Stimulated activated CD4-positive, alpha-beta T cell treated with anti-CD3 and anti-CD28 coated beads, Interleukin-1b, Interleukin-23, amount 100 ng/mL, for 48 hours (primary cell): Measurements from ENCODE around the gene FOXO1.
"Not testable (repeated sequence)": the region's sequence is repeated elsewhere in the genome, so short reads cannot be mapped to it uniquely, and the experiment has no call there.

Experiments used
- DNase-seq: peaks from one replicate; pipeline ENCODE4 v3.0.0-alpha.2; 2020

Gene FOXO1

DNA sequence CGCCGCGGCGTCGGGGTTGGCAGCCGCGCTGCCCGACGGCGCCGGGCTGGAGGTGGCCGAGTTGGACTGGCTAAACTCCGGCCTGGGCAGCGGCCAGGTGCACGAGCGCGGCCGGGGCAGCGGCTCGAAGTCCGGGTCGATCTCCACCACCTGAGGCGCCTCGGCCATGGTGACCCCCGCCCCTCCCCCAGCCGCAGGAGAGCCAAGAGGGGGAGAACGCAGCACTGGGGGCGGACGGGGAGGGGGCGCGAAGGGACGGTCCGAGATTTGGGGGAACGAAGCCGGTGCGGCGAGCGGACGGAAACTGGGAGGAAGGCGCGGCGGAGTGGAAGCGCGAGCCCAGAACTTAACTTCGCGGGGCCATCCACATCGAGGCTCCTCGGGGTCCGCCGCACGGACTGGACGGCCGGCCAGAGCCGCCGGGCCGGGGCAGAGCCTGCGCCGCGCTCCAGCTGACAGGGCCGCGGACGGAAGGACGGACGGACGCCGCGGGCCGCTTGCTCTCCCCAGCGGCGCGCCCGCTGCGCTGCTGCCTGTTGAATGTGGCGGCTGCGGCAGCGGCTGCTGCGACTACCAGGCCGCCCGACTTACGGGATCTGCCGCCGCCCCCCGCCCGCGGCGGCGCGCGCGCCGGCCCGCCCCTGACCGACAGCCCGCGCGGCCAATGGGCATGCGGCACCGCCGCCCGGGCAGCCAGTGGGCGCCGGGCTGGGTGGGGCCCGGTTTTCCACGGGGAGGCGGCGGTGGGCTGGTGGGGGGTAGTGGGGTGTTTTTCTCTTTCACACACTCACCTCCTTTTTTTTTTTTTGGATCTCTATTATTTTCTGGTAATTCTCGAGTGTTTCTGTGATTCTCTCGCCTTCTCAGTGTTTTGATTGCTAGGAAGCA is at the start of gene FOXO1:
FOXO1 (minus strand) TSS at position 597 of the 888 bp plus-strand sequence; CDS start at position 168, 429 bp downstream.
- peak; percentile 86 for DNase-seq

DNA sequence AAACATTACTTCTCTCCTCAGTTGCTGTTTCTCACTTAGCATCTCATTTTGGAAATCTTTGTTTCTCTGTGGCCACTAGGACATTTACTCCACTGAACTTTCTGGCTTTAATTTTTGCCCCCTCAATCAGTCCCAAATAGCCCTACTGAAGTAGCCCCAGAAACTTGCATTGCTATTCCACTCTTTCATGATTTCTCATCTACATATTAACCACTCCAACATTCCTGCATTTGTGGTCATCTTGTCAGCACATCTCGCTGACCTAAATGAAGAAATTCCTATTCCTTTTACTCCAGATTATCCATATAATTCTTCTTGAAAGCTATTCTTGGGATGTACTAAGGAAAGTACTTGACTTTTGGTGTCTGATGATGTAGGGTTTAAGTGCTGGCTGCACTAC is 48.0 kb upstream of the FOXO1 start:
- DNase-seq = not testable (repeated sequence)

GRCh38 chr13:40706439-40706838 is 40.0 kb upstream of the FOXO1 start:
- DNase-seq = no peak

DNA sequence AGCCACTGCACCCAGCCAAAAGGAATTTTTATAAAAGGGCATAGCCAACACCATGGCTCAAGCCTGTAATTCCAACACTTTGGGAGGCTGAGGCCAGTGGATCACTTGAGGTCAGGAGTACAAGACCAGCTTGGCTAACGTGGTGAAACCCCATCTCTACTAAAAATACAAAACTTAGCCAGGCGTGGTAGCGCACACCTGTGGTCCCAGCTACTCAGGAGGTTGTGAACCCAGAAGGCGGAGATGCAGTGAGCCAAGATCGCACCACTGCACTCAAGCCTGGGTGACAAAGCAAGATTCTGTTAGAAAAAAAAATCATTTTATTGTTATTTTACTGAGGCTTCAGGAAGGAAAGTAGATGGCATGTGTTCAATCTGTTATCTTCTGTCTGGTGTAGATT is 31.3 kb upstream of the FOXO1 start:
- DNase-seq = no peak

- DNase-seq = no peak
Observed at GRCh38 chr13:40694426-40694825, 28.0 kb upstream of the FOXO1 start.

GRCh38 chr13:40692946-40693345 is 26.5 kb upstream of the FOXO1 start:
- no peak for DNase-seq

DNA sequence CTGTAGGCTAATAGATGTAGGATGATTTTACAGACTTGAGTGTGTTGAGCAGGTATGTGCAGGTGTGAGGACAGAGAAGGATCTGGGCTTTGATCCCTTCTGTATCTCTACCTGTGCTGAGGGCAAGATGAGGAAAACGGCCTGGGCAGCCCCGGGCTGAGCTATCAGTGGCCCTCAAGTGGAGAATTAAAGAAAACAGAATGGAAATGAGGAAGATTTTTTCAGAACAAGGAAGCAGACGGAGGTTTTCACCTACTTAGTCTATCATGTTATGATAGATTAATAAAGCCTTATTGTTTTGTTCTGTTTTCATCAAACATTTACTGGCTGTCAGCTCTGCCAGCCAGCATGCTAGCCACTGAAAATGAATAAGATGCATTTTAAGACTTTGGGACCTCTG is 22.3 kb upstream of the FOXO1 start:
- DNase-seq = no peak

DNA sequence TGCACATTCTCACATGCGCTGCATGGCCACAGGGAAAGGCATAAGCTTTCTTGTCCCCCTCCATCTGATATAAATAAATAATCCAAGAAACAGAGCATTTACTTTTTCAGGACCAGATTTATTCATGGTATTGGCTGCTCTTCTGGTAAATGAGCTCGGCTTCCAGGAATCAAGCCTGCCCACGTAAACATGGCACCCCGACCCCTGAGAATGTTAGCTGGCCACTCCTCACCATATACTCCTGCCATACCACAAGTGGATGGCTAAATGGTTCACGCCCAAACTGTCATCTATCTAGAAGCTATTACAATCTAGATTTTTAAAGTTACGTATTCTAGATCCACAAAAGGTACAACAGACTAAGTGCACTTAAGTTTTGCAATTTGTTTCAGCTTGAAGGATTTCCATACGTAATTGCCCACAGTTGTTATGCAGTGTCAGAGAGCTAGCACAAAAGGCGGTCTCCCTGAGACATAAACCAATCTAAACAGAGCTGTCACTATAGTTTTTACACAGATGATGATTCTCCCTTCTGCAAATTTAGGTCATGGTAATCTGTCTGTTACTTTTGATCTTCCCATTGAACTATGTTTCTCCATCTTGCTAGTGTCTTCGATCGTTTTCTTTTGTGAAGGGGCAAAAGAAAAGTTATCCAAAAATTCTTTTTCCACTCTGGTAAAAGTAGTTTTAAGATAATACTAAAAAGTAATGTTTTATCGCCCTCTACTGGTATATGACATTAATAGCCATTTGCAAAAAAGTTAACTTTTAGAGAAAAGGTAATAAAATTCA is 16.2 kb upstream of the FOXO1 start:
- DNase-seq = no peak

GRCh38 chr13:40681341-40682146 is 15.1 kb upstream of the FOXO1 start:
- DNase-seq = no peak

DNA sequence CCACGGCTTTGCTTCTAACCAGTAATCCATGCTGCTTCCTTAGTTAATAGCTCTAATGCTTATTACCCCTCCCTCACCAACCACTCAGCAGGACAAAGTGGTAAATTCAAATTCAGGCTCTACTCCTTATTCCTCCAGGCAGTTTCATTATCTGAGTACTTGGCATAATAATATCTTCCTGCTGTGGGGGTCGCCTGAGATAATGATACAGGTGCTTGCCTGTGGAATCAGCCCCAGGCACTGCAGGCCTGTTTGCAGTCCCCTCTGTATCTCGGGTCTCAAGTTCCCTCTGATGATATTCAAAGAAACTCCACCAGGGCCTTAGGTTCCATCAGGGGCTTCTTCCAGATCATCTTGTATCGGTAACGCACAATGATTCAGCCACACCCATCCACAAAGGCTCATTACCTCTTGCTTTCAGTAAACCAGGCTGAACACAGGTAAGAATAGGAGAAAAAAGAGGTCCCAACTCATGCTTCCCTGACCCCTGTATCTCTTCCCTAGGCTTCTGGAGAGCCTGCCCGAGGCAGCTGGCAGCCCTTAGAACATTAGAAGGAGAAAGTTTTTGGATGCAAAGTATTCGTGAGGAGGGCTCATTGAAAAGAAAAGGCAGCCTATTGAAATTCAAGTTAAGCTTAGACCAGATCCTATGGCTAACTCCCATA is 14.3 kb upstream of the FOXO1 start:
- no peak for DNase-seq

DNA sequence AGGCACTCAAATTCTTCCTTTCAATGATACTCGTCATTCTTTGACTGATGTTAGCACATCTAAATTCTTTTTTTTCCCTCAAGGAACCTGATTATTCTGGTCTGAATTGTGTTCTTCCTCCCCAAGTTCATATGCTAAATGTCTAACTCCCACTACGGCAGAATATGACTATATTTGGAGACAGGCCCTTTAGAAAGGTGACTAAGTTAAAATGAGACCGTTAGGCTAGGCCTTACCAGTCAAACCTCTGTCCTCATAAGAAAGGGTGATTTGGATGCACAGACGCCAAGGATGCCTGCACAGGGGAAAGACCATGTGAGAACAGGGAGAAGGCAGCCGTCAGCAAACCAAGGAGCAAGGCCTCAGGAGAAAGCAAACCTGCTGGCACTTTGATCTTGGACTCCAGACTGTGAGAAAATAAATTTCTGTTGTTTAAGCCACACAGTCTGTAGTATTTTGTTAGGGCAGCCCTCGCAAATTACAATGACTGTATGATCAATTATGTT is 13.1 kb upstream of the FOXO1 start:
- DNase-seq = no peak

DNA sequence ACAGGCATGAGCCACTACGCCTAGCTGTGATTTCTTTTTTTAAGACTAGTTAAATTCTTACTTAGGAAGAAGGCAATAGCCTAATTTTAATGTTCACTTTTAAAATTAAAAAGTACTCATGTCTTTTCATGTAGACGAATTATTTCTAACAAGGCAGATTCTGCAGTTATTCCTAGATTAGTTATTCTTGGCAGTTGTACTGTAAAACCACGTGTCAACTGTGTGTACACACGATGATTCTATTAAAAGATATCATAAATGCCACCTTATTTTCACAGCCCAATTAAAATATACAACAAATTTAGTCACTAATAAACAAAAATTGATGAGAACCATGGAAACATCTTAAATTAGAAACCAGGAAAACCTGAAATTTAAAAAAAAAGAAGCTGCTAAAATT is 10.6 kb upstream of the FOXO1 start:
- no peak for DNase-seq

DNA sequence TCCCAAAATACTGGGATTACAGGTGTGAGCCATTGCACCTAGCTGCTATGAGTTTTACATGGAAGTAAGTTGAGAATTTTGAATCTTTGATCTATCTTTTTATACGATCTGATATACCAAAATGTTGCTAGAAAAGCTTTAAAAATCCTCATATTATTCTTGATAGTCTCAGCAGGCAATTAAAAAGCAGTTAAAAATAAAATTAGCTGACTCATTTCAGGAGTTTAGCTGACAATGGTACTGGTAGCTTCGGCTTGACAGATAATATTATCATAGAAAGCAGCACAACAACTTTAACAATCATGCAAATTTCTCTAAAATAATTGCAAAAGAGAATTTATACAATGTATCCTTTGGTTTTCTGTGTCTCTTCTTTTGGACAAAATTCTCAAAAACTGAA is 9.6 kb upstream of the FOXO1 start:
- DNase-seq = no peak

DNA sequence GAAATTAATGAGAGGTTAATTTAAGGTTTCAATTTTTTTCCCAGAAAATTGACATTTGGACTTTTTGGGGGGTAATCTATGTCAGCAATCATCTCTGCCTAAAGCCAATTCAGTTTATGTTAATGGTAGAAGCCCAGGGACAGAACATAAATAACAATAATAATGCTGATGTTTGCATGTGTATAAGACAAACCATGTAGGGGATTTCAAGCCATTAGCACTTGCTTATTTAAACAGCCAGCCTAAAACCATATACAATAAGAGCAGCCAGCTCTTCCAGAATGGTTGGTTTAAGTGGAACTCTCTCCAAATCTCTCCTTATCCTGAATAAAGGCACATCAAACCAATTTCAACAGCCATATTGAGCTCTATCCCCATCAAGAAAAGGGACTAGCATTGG is 7.0 kb upstream of the FOXO1 start:
- no peak for DNase-seq

DNA sequence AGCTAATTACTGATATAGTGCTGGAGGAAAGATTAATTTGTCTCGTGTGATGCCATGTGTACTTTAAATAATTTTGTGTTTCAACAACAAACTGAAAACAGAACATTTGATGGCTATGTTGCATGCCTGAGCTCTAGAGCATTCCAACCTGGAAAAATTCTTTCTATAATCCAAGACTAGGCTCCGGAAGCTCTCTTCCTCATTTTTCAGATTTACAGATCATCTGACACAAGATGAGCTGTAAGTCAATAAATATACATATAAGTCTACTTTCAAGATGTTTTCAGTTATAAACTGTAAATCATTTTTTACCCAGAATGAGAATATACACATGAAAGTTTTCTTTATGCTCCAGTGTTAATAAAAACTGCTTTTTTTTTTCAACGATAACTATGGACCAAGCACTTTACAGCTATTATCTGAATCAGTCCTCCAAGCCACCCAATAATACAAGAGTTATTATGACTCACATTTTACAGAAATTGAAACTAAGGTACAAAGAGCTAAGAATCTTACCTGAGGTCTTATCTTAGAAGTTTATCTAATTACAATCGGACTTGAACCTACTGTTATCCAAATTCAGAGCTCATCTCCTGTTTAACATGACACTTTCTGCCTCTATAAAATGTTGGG is 6.4 kb upstream of the FOXO1 start:
- no peak for DNase-seq

- DNase-seq = no peak
Observed at GRCh38 chr13:40671956-40672764, 5.7 kb upstream of the FOXO1 start.

DNA sequence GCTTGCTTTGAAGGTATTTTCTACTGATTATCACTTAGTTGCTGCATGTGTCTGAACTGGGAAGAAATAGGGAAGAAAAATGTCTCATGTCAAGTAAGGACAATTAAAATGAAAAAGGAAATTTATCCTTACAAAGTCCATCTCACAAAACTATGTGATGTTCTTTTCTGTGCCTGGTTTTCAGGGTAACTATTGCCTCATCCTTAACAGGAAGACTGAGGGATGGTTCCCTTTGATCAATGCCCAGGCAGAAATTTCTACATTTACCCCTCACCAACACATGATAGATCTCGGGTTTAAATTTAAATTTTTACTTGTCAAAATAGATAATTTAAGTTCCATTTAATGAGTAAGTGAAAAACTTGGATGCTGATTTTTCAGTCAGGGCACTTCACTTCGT is 3.9 kb upstream of the FOXO1 start:
- no peak for DNase-seq

DNA sequence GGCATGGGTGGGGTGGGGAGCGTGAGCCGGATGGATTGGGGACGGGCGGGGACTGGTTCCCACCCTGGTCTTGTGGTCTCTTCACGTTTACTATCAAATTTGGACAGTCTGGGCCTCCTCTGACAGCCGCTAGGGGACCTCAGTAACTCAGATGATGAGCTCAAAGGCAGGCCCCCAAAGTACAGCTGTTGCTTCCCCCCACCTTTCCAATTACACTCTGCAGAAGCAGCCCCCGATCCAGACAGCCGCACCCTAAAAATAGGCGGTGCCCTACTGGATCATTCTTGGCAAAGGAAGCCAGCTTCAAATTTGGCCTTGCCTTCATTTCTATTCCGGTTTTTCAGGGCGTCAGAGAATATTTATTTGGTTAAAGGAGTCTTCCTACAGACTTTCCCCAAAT is 1.9 kb upstream of the FOXO1 start:
- DNase-seq = no peak

DNA sequence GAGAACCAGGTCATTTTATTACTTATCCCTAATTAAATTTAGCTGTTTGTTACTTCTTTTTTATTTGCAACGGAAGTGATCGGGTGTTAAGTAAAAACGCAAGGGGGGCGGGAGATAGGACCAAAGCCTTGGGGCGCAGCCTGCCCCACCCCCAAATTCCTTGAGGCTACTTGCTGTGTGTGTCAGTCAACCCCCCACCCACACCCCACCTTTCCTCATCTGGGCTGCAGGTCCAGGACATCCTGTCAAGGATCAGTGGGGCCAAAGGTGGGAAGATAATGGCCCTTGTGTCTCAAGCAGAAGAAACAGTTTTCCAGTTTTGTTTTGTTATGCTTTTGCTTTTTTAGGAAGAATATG is 1.2 kb upstream of the FOXO1 start:
- no peak for DNase-seq

GRCh38 chr13:40666933-40667621 is 636 bp upstream of the FOXO1 start:
- no peak for DNase-seq
